H1 (cell line): ENCODE data around the gene CRYBG3. TPM values are rescaled to one million over a fixed set of nuclear protein-coding genes. Genes with fewer than 3 reads are reported as not detected.

Source experiments
- CTCF ChIA-PET: fragments of 300-600 bp; sonication (Branson Sonifier 250); formaldehyde crosslinking; loops from one replicate; lab custom pipeline; 2021; ENCODE audit not compliant: partially characterized antibody; lab: Charles Lee
- POLR2A ChIA-PET: fragments of 300-600 bp; sonication (Branson Sonifier 250); formaldehyde crosslinking; loops from one replicate; lab custom pipeline; 2021; ENCODE audit warnings: inconsistent platforms; ENCODE audit not compliant: partially characterized antibody; lab: Charles Lee
- DNase-seq, 2 experiments: peaks; one replicate each; pipeline versions ENCODE4 v3.0.0 to v3.0.0-alpha.2; 2010 to 2022; ENCODE audit warnings: low spot score in 2 of 2, low read depth in 1 of 2, mixed read lengths in 1 of 2
- FAIRE-seq: peaks from 2 replicates; lab custom pipeline; 2011; peaks lifted over from hg19 to GRCh38; lab: Jason Lieb, UNC
- H2AFZ ChIP-seq: 2 replicates; pipeline ENCODE4 v1.8.1; 2012; ENCODE audit warnings: low read length, inconsistent platforms
- H2AK5ac ChIP-seq: 2 replicates; pipeline ENCODE4 v1.6.1; 2013; ENCODE audit warnings: low read depth, low read length
- H2BK120ac ChIP-seq: replicated peaks from 2 replicates; pipeline ENCODE3; 2013; ENCODE audit warnings: low read depth, low read length, inconsistent platforms
- H2BK12ac ChIP-seq: 2 replicates; pipeline ENCODE4 v1.6.1; 2013; ENCODE audit warnings: low read depth, low read length
- H2BK15ac ChIP-seq: 2 replicates; pipeline ENCODE4 v1.6.1; 2013; ENCODE audit warnings: low read length
- H2BK20ac ChIP-seq: 2 replicates; pipeline ENCODE4 v1.6.1; 2013; ENCODE audit warnings: low read length
- H2BK5ac ChIP-seq: 2 replicates; pipeline ENCODE4 v1.6.1; 2013; ENCODE audit warnings: low read depth, low read length
- H3K14ac ChIP-seq: 2 replicates; pipeline ENCODE4 v1.6.1; 2013; ENCODE audit warnings: inconsistent platforms; ENCODE audit not compliant: insufficient read length
- H3K18ac ChIP-seq: 2 replicates; pipeline ENCODE4 v1.6.1; 2013; ENCODE audit warnings: low read length; ENCODE audit errors: extremely low read depth
- H3K23ac ChIP-seq: 2 replicates; pipeline ENCODE4 v1.6.1; 2013; ENCODE audit warnings: inconsistent platforms; ENCODE audit not compliant: insufficient read length
- H3K23me2 ChIP-seq: 2 replicates; pipeline ENCODE4 v1.6.1; 2013; ENCODE audit warnings: low read depth, low read length
- H3K27ac ChIP-seq: 2 replicates; pipeline ENCODE4 v1.6.1; 2011; ENCODE audit warnings: low read depth, low read length, inconsistent platforms
- H3K27me3 ChIP-seq, 4 experiments: replicated peaks in 1 of 4; 1 replicate in 1 of 4; 2 replicates in 3 of 4; pipeline versions ENCODE4 v1.6.1 to v1.8.1; 2011 to 2013; ENCODE audit warnings: low read length in 3 of 4, mild to moderate bottlenecking in 3 of 4, inconsistent platforms in 2 of 4, mixed read lengths in 2 of 4, moderate library complexity in 1 of 4; ENCODE audit not compliant: control insufficient read depth in 3 of 4, insufficient read depth in 3 of 4; ENCODE audit errors: extremely low read depth in 1 of 4
- H3K36me3 ChIP-seq, 4 experiments: 2 replicates each; pipeline versions ENCODE4 v1.6.1 to v1.8.1; 2011 to 2013; ENCODE audit warnings: mild to moderate bottlenecking in 4 of 4, low read length in 3 of 4, moderate library complexity in 2 of 4, control low read depth in 1 of 4, inconsistent platforms in 1 of 4; ENCODE audit not compliant: insufficient read depth in 4 of 4, control insufficient read depth in 2 of 4
- H3K4ac ChIP-seq: replicated peaks from 2 replicates; pipeline ENCODE3; 2013; ENCODE audit warnings: low read length, low read depth, mixed read lengths, inconsistent platforms; ENCODE audit not compliant: insufficient read length
- H3K4me1 ChIP-seq, 4 experiments: replicated peaks in 1 of 4; 1 replicate in 1 of 4; 2 replicates in 3 of 4; pipeline versions ENCODE4 v1.6.1 to v1.8.1; 2011 to 2013; ENCODE audit warnings: low read length in 3 of 4, inconsistent platforms in 2 of 4, mixed read lengths in 1 of 4; ENCODE audit not compliant: insufficient read depth in 4 of 4, control insufficient read depth in 3 of 4
- H3K4me2 ChIP-seq, 2 experiments: 2 replicates each; pipeline versions ENCODE4 v1.6.1 to v1.8.1; 2011 to 2013; ENCODE audit warnings: low read depth in 2 of 2, low read length in 2 of 2, control low read depth in 1 of 2, inconsistent platforms in 1 of 2, mild to moderate bottlenecking in 1 of 2; ENCODE audit not compliant: insufficient read depth in 1 of 2
- H3K4me3 ChIP-seq, 4 experiments: fragments of 200-600, 300-600 bp in 1 of 4; sonication (generic), shearing (Covaris generic), sonication (Bioruptor Twin) in 1 of 4; 2 replicates each; pipeline versions ENCODE4 v1.5.1 to v1.8.1; 2011 to 2016; ENCODE audit warnings: low read length in 4 of 4, low read depth in 3 of 4, control low read depth in 2 of 4, inconsistent platforms in 2 of 4, mild to moderate bottlenecking in 2 of 4, mixed read lengths in 1 of 4, moderate library complexity in 1 of 4; ENCODE audit not compliant: insufficient read depth in 2 of 4; ENCODE audit errors: extremely low read depth in 1 of 4
- H3K56ac ChIP-seq: replicated peaks from 2 replicates; pipeline ENCODE3; 2013; ENCODE audit warnings: low read depth, mild to moderate bottlenecking, mixed read lengths, low read length, inconsistent platforms; ENCODE audit not compliant: insufficient read length
- H3K79me1 ChIP-seq: 2 replicates; pipeline ENCODE4 v1.6.1; 2013; ENCODE audit warnings: low read depth, low read length, control low read depth
- H3K79me2 ChIP-seq, 2 experiments: 2 replicates each; pipeline versions ENCODE4 v1.6.1 to v1.8.1; 2012 to 2013; ENCODE audit warnings: low read length in 2 of 2, mild to moderate bottlenecking in 2 of 2, inconsistent platforms in 1 of 2; ENCODE audit not compliant: insufficient read depth in 2 of 2, control insufficient read depth in 1 of 2
- H3K9ac ChIP-seq, 4 experiments: replicated peaks in 1 of 4; 1 replicate in 1 of 4; 2 replicates in 3 of 4; pipeline versions ENCODE4 v1.6.1 to v1.8.1; 2011 to 2013; ENCODE audit warnings: low read depth in 3 of 4, low read length in 3 of 4, control low read depth in 2 of 4, mild to moderate bottlenecking in 2 of 4, moderate library complexity in 2 of 4, inconsistent platforms in 1 of 4; ENCODE audit errors: extremely low read depth in 1 of 4
- H3K9me3 ChIP-seq, 2 experiments: 2 replicates each; pipeline versions ENCODE4 v1.6.1 to v1.8.1; 2012 to 2013; ENCODE audit warnings: mild to moderate bottlenecking in 2 of 2, moderate library complexity in 2 of 2, control low read depth in 1 of 2, inconsistent platforms in 1 of 2, low read depth in 1 of 2, low read length in 1 of 2, mixed read lengths in 1 of 2; ENCODE audit not compliant: insufficient read depth in 2 of 2
- H4K20me1 ChIP-seq, 2 experiments: replicated peaks in 1 of 2; 2 replicates each; pipeline versions ENCODE3 to v1.8.1; 2011 to 2013; ENCODE audit warnings: inconsistent platforms in 2 of 2, low read length in 2 of 2, mild to moderate bottlenecking in 1 of 2; ENCODE audit not compliant: insufficient read depth in 2 of 2, control insufficient read depth in 1 of 2
- H4K5ac ChIP-seq: 2 replicates; pipeline ENCODE4 v1.6.1; 2013; ENCODE audit warnings: low read length, low read depth, mixed read lengths, inconsistent platforms; ENCODE audit not compliant: insufficient read length
- H4K8ac ChIP-seq: 2 replicates; pipeline ENCODE4 v1.8.0; 2013; ENCODE audit warnings: mild to moderate bottlenecking, moderate library complexity, low read length, inconsistent platforms; ENCODE audit not compliant: insufficient read depth; ENCODE audit errors: extremely low read depth
- H4K91ac ChIP-seq: replicated peaks from 2 replicates; pipeline ENCODE3; 2013; ENCODE audit warnings: low read length, mixed read lengths, inconsistent platforms; ENCODE audit not compliant: insufficient read length
- ASH2L ChIP-seq: fragments of 200-600, 300-600 bp; sonication (generic); IDR thresholded peaks from one replicate; pipeline ENCODE4 v1.7.1; 2017; ENCODE audit warnings: low read length
- CHD2 ChIP-seq: IDR thresholded peaks from 2 replicates; pipeline ENCODE4 v1.6.1; 2012; ENCODE audit warnings: low read length, improper control_type of control experiment
- EGR1 ChIP-seq: IDR thresholded peaks from 2 replicates; pipeline ENCODE4 v1.6.1; 2011; ENCODE audit warnings: low read depth, low read length, borderline replicate concordance
- KDM1A ChIP-seq: fragments of 200-600, 300-600 bp; sonication (generic); IDR thresholded peaks from 2 replicates; pipeline ENCODE4 v1.7.1; 2016; ENCODE audit warnings: mild to moderate bottlenecking, low read length, borderline replicate concordance
- KDM4A ChIP-seq: IDR thresholded peaks from one replicate; pipeline ENCODE4 v1.7.1; 2012; ENCODE audit warnings: low read depth, mild to moderate bottlenecking, moderate library complexity, low read length, inconsistent platforms; ENCODE audit not compliant: severe bottlenecking
- RBBP5 ChIP-seq: IDR thresholded peaks from 2 replicates; pipeline ENCODE4 v1.7.1; 2012; ENCODE audit warnings: low read depth, mild to moderate bottlenecking, inconsistent platforms, low read length, moderate library complexity, borderline replicate concordance
- SP4 ChIP-seq: IDR thresholded peaks from 2 replicates; pipeline ENCODE4 v1.6.1; 2012; ENCODE audit warnings: low read length, inconsistent platforms
- SUZ12 ChIP-seq: fragments of 200-600 bp; sonication (generic); IDR thresholded peaks from 2 replicates; pipeline ENCODE4 v1.6.1; 2012; ENCODE audit warnings: mild to moderate bottlenecking, inconsistent platforms, low read length, moderate library complexity, mixed read lengths
- TBP ChIP-seq: IDR thresholded peaks from 2 replicates; pipeline ENCODE4 v1.6.1; 2011; ENCODE audit warnings: low read depth, low read length, improper control_type of control experiment
- ZNF274 ChIP-seq: IDR thresholded peaks from 2 replicates; pipeline ENCODE4 v1.7.0; 2012; ENCODE audit warnings: low read length, borderline replicate concordance; ENCODE audit errors: extremely low read depth
- WGBS, 2 experiments: shearing (Covaris generic) in 1 of 2; methylation state at CpG; one replicate each; pipeline versions ENCODE4 v1.1.6 to v1.1.7; 2013 to 2015; ENCODE audit warnings: low lambda C conversion rate in 2 of 2, mixed read lengths in 2 of 2, inconsistent platforms in 1 of 2, low coverage in 1 of 2, missing lambda C conversion rate in 1 of 2; ENCODE audit not compliant: insufficient replicate concordance in 2 of 2, insufficient coverage in 1 of 2, insufficient read length in 1 of 2; ENCODE audit errors: extremely low coverage in 1 of 2, missing lambda C conversion rate in 1 of 2; 5-methylcytosine and 5-hydroxymethylcytosine counted together
- polyA plus RNA-seq, 7 experiments: library from polyadenylated mRNA; depleted of rRNA in 3 of 7; stranded (reverse) in 5 of 7; unstranded in 2 of 7; fragments of >200 nt in 5 of 7; fragments of 200-250 nt in 2 of 7; gene quantifications; 1 replicate in 5 of 7; 2 replicates in 1 of 7; 4 replicates in 1 of 7; pipeline versions ENCODE4 v1.2.1 to v1.2.3, GENCODE V29; 2011 to 2013; ENCODE audit warnings: missing spikeins in 2 of 7, mixed read lengths in 2 of 7
- total RNA-seq: library from RNA; stranded (reverse); fragmentation: NEBNext Ultra II Directional; extraction: Animal tissue kit (Norgen Biotek cat#: 25700); gene quantifications from 2 replicates; pipeline ENCODE4 v1.2.1, GENCODE V29; 2021

CRYBG3 gene
- total and polyA plus RNA-seq, 2 of the 8 experiments (the other 6 are each of a cell fraction or from before 2014, with no cell fraction given), result 2.1 to 8.0 TPM

- no peak overlapping the region; the same call in 1 of the 2 replicates for H2BK12ac ChIP-seq
- H3K36me3 ChIP-seq, result no peaks in the 10 kb centered on the region
- peak overlapping the region; percentile 53 to 90 for H3K4me2 ChIP-seq
- H3K18ac ChIP-seq, result peak overlapping the region; percentile 55
- H2BK20ac ChIP-seq, result no peak overlapping the region
- WGBS, 2 experiments, result 2% methylated on average over 24 of the region's 36 CpGs; no CpG with 5 or more reads in 1 of the 2 experiments
- peak overlapping the region; percentile 45 to 73 (median 54); a peak in 6 of 7 replicates for H3K9ac ChIP-seq
- H2AK5ac ChIP-seq, result no peak overlapping the region
- H3K27ac ChIP-seq, result no peak overlapping the region
- H4K20me1 ChIP-seq, result peaks cover 0 to 1% of the 10 kb centered on the region in 2 experiments
- H3K27me3 ChIP-seq, result peaks cover 0 to 22% (median 9%) of the 10 kb centered on the region in 4 experiments; a peak in 5 of 7 replicates
- H2BK15ac ChIP-seq, result no peak overlapping the region
- H3K23me2 ChIP-seq, result peaks cover 3% of the 10 kb centered on the region
- no peak overlapping the region for H3K56ac ChIP-seq
- no peaks in the 10 kb centered on the region for H3K9me3 ChIP-seq
- no peak for DNase-seq
- no peaks in the 10 kb centered on the region for H3K4me1 ChIP-seq
- 0 out of 4 replicates have a peak, but pooled peaks cover 0 to 9% of the 10 kb centered on the region in 2 experiments for H3K79me2 ChIP-seq
- POLR2A ChIA-PET, result interaction anchor here (0.6 to 1.6 kb wide), 4 partner anchors 9 to 149 kb away, joined by 4 read pairs; partner anchors contain the start of gene ARL6
- TF ChIP-seq ASH2L (peak; percentile 25), KDM4A (peak; percentile 82), SP4 (no peak), TBP (0 out of 2 replicates have a peak, but pooled peaks have one; percentile 27), RBBP5 (0 out of 2 replicates have a peak, but pooled peaks have one; percentile 63), CHD2 (no peak), EGR1 (no peak), KDM1A (no peak), SUZ12 (peak; percentile 53), ZNF274 (no peak)
- TF ChIP-seq, all 59 proteins: peak for 5
- Histone ChIP-seq H3K4me3 (peak overlapping the region; percentile 42 to 88 (median 82)), H4K5ac (no peak overlapping the region), H2BK5ac (no peak overlapping the region), H2AFZ (peak overlapping the region; percentile 93; the same call in 1 of the 2 replicates), H4K8ac (peak overlapping the region; percentile 91; the same call in 1 of the 2 replicates), H3K79me1 (no peaks in the 10 kb centered on the region), H3K23ac (no peak overlapping the region), H3K14ac (no peak overlapping the region), H4K91ac (no peak overlapping the region), H3K4ac (no peak overlapping the region), H2BK120ac (no peak overlapping the region)
- CTCF ChIA-PET, result interaction anchor here (0.8 to 2.3 kb wide), 9 partner anchors 10 to 508 kb away, joined by 3 to 12 read pairs (median 3); partner anchors contain the start of gene ARL6
- no peak for FAIRE-seq
Measured at GRCh38 chr3:97822359-97822775, 556 bp downstream of the CRYBG3 start.
